Measurements from ENCODE around the gene LAG3.

The LAG3 gene

GRCh38 chr12:6796576-6796975 is 24.3 kb downstream of the LAG3 start:
- no peak overlapping the region for H3K4me3 ChIP-seq (ENCODE audit: low read depth, low read length)
- no peak for DNase-seq (ENCODE audit: low read depth)
- TF ChIP-seq CTCF (IDR thresholded peaks at IDR 0.05; ENCODE audit: insufficient read depth, low read depth, low read length, missing control alignments) = no peak

- DNase-seq (ENCODE audit: low read depth) = no peak
- no peak for TF ChIP-seq CTCF (IDR thresholded peaks at IDR 0.05; ENCODE audit: insufficient read depth, low read depth, low read length, missing control alignments)
- H3K4me3 ChIP-seq (ENCODE audit: low read depth, low read length) = no peak overlapping the region
Measured at GRCh38 chr12:6799147-6799546, 26.8 kb downstream of the LAG3 start.

DNA sequence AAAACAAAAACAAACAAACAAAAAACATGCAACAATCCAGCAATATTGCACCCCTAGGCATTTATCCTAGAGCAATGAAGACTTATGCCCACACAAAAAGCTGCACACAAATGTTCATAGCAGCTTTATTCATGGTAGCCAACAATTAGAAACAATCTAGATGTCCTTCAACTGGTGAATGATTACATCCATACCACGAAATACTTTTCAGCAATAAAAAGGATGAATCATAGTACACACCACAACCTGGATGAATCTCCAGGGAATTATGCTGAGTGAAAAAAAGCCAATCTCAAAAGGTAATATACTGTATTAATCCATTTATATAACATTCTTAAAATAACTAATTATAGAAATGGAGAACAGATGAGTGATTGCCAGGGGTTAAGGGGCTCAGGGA is 34.9 kb downstream of the LAG3 start:
- no peak for DNase-seq (ENCODE audit: low read depth)
- no peak overlapping the region for H3K4me3 ChIP-seq (ENCODE audit: low read depth, low read length)
- no peak for TF ChIP-seq CTCF (IDR thresholded peaks at IDR 0.05; ENCODE audit: insufficient read depth, low read depth, low read length, missing control alignments)

DNA sequence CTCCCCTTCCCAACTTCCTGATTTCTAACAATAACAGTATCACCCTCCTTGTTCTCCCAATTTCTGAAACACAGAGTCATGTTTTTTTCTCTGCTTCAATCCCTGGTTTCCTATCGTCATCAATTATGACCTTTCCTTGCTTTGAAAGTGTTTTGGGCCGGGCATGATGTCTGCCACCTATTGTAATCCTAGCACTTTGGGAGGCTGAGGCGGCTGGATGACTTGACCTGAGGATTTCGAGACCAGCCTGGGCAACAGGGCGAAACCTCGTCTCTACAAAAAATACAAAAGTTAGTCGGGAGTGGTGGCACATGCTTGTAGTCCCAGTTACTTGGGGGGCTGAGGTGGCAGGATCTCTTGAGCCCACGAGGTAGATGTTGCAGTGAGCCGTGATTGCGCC is 36.7 kb downstream of the LAG3 start:
- TF ChIP-seq CTCF (IDR thresholded peaks at IDR 0.05; ENCODE audit: insufficient read depth, low read depth, low read length, missing control alignments) = no peak
- DNase-seq (ENCODE audit: low read depth) = no peak
- no peak overlapping the region for H3K4me3 ChIP-seq (ENCODE audit: low read depth, low read length)

DNA sequence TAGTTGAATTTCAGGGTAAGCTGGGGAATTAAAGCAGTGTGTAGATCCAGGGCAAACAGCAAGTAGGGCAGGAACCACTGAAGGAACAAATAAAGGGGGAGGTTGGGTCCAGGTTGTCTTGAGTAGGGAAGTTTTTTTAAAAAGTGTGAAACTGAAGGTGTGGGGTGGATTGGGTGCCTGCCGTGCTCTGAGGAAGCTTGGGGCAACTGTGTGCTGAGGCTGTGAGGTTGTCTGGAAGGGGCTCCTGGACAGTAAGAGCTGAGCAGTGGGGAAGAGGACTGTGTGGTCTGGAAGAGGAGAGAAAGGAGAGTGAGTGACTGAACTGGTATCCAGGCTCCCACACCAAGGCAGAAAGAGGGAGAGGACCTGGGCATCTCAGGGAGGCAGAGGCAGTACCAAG is 38.4 kb downstream of the LAG3 start:
- no peak for DNase-seq (ENCODE audit: low read depth)
- no peak overlapping the region for H3K4me3 ChIP-seq (ENCODE audit: low read depth, low read length)
- TF ChIP-seq CTCF (IDR thresholded peaks at IDR 0.05; ENCODE audit: insufficient read depth, low read depth, low read length, missing control alignments) = no peak

- H3K4me3 ChIP-seq (ENCODE audit: low read depth, low read length) = no peak overlapping the region
- no peak for DNase-seq (ENCODE audit: low read depth)
- TF ChIP-seq CTCF (IDR thresholded peaks at IDR 0.05; ENCODE audit: insufficient read depth, low read depth, low read length, missing control alignments) = no peak
Measured at GRCh38 chr12:6813363-6813762, 41.0 kb downstream of the LAG3 start.

DNA sequence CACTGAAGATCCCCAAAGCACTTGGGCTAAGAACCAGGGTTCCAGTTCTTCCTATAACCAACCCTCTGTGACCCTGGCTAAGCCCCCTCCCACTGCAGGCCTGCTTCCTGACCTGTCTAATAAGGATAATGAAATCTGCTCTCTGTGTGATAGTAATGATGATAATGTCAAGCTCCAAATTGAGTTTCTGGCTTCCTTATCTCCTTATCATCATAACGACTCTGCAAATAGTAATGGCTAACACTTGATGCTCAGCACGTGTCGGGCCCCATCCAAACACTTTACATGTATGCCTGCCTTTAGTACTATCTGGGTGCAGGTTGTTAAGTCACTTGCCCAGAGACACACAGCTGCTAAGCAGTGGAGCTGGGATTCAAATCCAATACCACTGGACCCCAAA is 44.3 kb downstream of the LAG3 start:
- no peak overlapping the region for H3K4me3 ChIP-seq (ENCODE audit: low read depth, low read length)
- no peak for TF ChIP-seq CTCF (IDR thresholded peaks at IDR 0.05; ENCODE audit: insufficient read depth, low read depth, low read length, missing control alignments)
- no peak for DNase-seq (ENCODE audit: low read depth)

Measured in GM12865 (cell line).